NCI-H2227 treated with DMSO at 0.1 percent for 48 hours (cell line): ENCODE data around the gene TMIGD2.
"Not testable (repeated sequence)": the region's sequence is repeated elsewhere in the genome, so short reads cannot be mapped to it uniquely, and the experiment has no call there.

Experiments
- DNase-seq: peaks from one replicate; lab custom pipeline; 2025; lab: John Stamatoyannopoulos, UW

The TMIGD2 gene, protein sequence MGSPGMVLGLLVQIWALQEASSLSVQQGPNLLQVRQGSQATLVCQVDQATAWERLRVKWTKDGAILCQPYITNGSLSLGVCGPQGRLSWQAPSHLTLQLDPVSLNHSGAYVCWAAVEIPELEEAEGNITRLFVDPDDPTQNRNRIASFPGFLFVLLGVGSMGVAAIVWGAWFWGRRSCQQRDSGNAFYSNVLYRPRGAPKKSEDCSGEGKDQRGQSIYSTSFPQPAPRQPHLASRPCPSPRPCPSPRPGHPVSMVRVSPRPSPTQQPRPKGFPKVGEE

DNA sequence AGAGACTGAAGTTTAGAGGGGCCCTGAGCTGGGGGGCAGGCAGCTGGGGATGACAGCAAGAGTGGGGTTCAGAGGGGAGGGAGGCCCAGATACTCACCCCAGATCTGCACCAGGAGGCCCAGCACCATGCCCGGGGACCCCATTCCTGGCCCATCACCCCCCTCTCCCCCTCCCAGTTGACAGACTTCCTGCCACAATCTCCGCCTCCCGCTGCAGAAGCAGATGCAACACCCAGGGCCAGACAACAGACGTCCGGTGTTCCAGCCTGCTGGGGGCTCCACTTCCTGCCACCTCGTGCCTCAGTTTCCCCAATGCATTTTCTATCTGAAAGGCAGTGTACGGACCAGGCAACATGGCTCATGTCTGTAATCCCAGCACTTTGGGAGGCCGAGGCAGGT lies at the start of gene TMIGD2:
TSS of gene TMIGD2 (minus strand) at position 147 of the 398 bp plus-strand sequence. CDS start at position 143, 4 bp downstream.
- no peak for DNase-seq

DNA sequence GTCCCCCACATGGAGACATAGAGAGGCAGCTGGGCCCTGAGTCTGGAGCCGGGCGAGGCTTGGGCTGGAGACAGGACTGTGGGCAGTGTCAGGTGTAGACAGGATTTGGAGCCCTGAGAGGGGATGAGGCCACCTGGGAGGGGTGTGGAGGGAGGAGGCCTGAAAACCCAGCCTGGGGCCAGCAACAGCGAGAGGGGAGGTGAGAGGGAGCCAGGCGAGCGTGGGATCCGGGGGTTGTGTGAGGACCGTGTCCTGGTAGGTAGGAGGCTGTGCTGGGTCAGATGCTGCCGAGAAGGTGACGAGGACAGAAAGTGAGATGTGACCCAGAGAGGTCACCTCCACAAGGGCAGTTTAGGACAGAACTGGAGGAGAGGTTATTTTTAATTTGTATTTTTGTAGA lies 48.5 kb upstream of the TMIGD2 start:
- DNase-seq, result no peak

DNA sequence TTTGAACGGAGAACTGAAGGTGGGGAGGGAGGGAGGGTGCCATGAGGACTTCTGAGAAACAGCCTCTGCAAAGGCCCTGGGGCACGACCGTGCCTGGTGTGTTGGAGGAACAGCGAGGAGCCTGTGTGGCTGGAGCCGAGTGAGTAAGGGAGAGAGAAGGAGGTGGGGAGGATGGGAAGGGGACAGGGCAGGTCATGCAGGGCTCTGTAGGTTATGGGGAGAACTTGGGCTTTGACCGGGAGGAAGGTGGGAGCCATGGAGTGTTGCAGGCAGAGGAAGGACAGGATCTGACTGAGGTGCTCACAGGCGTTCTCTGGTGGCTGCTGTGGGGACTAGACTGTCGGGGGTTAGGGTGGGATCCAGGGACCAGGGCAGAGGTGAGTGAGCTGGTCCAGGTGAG lies 47.9 kb upstream of the TMIGD2 start:
- no peak for DNase-seq

DNA sequence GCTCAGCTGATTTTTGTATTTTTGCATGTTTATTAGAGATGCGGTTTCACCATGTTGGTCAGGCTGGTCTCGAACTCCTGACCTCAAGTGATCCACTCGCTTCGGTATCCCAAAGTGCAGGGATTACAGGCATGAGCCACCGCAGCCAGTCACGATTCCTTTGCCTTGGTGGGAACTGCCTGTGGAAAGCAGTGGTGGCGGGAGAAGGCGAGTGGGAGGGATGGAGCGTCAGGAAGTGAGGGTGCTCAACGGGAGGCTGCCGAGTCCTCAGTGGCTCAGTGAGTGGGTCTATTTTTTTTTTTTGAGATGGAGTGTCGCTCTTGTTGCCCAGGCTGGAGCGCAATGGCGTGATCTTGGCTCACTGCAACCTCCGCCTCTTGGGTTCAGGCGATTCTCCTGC lies 47.0 kb upstream of the TMIGD2 start:
- DNase-seq, result not testable (repeated sequence)

DNA sequence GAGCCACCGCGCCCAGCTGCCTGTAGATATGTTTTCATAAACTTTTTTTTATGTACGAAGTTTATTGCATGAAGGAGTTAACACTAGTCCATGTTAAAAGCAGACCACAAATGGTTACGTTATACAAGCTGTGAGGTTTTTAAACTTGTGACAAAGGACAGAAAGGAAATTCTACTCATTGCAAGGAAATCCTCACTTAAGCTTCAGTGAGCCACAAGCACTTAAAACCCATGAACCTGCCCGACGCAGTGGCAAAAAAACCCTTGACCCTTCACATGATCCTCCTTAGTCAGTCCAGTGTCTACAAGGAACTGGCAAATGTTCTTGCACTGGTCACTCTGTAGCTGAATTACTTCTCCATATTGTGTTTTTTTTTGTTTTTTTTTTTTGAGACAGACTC lies 45.3 kb upstream of the TMIGD2 start:
- no peak for DNase-seq

DNA sequence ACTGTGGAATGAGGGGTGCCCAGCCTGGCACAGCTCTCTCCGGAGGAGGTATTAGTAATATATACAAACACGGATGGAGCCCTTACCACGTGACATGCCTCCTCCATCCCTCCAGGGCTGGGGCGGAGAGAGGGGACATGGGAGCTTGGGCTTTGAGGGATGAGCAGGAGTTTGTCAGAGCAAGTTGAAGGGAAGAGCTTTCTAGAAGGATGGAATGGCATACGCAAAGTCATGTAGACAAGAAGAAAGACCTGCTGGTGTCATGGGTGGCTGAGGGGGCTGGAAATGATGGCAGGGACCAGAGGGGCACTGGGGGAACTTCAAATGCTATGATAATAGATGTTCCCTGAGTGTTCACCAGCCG lies 43.8 kb upstream of the TMIGD2 start:
- DNase-seq, result no peak

DNA sequence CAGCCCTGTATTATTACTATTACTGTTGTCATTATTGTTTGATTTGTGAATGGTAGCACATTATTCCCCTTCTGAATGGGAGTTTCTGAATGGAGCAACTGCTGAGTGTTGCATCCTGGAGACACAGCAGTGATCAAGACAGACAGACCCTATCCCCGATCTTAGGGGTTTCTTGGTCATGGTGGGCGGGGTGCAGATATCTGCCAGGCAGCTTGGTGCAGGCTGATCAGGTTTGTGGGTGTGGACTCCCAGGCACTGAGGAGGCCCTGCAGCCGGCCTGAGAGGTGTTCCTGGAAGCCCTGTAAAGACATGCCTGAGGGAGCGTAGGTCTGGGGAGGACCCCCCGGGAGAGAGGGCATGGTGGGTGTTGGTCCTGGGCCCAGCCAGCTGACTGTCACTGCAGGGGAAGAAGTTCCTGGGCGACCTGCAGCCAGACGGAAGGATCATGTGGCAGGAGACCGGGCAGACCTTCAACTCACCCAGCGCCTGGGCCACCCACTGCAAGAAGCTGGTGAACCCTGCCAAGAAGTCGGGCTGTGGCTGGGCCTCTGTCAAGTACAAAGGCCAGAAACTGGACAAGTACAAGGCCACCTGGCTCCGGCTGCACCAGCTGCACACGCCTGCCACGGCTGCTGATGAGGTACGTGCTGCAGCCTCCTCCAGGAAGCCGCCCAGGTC lies 43.3 kb upstream of the TMIGD2 start:
- DNase-seq, result no peak

DNA sequence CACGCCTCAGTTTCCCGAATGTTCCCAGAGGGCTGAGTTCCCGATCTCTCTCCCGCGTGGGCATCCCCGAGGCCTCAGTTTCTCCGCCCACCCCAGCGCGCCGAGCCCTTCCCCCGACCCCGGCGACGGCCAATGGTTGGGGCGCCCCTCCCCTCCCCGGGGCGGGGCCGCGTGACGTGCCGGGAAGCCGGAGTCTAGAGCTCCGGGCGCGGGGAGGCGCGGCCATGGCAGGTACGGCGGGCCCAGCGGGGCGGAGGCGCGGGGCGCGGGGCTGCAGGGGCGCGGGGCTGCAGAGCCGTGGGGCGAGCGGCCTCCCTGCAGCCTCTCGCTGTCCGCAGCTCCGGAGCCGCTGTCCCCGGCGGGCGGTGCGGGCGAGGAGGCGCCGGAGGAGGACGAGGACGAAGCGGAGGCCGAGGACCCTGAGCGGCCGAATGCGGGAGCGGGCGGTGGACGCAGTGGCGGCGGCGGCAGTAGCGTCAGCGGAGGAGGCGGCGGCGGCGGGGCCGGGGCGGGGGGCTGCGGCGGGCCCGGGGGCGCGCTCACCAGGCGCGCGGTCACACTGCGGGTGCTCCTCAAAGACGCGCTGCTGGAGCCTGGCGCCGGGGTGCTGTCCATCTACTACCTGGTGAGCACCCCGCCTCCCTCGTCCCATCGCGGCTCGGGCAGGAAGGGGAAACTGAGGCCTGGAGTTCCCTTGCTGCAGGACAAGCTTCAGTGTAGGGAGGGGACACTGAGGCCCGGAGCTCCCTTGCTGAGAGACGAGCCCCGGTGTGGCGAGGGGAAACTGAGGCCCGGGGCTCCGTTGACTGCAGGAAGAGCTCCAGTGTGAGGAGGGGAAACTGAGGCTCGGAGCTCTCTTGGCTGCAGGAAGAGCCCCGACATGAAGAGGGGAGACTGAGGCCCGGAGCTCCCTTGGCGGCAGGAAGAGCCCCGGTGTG lies 41.5 kb upstream of the TMIGD2 start, which contains the start of gene MPND:
TSS of gene MPND (plus strand) at position 193 of the 938 bp plus-strand sequence. CDS start at position 225, 32 bp downstream.
- peak; percentile 53 for DNase-seq

DNA sequence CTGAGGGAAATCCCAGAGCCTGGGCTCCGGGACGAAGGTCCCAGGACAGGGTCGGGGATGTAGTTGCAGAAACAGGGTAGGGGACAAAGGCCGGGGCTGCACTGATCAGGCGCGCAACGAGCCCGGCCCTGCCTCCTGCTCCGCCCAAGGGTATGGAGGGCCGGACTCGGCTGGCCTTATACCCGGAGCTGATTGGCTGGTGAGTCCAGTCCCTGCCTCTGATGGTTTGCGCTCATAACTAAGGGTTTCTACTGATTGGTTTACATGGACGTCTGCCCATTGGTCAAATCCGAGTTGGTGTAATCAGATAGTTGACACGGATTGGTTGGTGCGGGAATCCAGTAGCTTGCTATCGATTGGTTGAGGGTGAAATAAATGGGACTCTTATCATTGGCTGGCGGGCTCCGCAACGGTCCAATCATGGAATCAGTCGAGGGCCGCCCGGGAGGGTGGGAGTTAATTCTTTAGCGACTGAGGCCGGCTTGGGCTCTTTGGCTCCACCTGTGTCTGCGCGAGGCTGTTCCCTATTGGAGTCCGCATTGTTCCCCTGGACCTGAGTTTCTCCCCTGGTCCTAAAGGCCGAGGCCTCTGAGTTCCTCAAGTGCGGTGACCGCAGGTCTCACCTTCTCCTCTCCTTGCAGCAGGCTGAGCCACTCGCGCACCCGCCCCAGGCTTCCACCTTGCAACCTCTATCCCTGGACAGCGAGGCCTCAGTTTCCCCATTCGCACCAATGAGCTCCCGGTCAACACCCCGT lies 40.6 kb upstream of the TMIGD2 start:
- peak; percentile 96 for DNase-seq

DNA sequence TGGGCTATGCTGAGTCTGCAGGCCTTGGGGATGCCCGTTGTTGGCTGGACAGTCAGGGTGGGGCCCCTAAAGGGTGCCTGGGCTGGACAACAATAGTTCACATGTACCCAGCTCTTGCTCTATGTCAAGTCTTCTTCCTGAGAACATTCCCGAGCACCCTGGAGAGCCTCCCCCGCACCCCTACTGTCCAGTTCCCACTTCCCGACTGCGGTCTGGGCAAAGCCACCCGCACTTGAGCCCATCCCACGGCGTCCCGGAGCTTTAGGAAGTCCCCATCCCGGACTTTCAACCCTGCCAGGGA lies 40.1 kb upstream of the TMIGD2 start:
- no peak for DNase-seq

DNA sequence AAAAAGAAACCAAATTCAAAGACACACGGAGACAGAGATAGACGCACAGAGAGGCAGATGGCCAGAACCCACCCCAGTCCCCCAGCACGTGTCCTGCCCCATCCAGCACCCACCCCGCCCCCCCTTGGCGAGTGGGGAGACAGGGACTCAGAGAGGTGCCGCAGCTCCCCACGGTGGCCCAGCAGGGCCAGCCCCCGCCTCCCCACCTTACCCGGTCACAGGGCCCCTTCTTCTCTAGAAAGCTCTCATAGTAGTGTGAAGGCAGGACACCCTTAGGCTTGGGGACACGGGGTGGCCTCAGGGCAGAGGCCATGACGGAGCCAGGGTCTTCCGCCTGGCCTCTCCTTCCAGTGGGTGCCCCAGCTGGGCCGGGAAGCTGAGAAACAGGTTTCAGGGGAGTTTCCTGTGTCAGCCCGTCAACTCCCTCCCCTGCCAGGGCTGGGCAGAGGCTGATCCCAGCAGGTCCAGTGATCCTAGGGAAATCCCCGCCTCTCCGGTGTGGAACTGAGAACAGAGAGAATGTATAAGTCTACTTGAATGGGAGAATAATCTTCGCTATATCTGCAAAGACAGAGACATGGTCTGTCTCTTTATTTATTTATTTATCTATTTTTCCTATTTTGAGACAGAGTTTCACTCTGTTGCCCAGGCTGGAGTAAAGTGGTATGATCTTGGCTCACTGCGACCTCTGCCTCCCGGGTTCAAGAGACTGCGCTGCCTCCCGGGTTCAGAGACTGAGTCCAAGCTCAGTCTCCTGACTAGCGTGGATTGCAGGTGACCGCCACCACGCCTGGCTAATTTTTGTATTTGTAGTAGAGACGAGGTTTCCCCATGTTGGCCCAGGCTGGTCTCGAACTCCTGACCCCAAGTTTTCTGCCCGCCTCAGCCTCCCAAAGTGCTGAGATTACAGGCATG lies 36.5 kb upstream of the TMIGD2 start, which contains the start of gene STAP2:
TSS of gene STAP2 (minus strand) at position 387 of the 915 bp plus-strand sequence. CDS start at position 313, 74 bp downstream.
- DNase-seq, result no peak

DNA sequence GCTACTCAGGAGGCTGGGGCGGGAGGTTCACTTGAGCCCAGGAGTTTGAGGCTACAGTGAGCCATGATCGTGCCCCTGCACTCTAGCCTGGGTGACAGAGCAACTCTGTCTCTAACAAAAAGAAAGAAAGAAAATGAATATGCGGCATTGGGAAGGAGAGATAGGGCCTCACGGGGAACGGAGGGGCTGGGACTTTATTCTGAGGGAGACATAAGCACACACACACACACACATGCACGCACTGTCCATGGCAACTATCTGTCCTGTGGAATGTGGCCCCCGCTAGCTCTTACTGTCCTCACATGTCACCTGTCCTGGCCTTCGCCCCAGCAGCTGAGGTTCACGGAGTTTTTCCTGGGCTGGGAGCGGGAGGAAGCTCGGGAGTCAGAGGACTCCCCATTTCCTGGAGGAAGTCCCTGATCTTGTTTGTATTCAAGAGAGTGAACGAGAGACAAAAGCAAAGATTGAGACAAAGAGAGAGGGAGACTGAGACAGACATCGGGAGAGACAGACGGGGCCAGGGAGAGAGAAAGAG lies 35.8 kb upstream of the TMIGD2 start:
- DNase-seq, result no peak

DNA sequence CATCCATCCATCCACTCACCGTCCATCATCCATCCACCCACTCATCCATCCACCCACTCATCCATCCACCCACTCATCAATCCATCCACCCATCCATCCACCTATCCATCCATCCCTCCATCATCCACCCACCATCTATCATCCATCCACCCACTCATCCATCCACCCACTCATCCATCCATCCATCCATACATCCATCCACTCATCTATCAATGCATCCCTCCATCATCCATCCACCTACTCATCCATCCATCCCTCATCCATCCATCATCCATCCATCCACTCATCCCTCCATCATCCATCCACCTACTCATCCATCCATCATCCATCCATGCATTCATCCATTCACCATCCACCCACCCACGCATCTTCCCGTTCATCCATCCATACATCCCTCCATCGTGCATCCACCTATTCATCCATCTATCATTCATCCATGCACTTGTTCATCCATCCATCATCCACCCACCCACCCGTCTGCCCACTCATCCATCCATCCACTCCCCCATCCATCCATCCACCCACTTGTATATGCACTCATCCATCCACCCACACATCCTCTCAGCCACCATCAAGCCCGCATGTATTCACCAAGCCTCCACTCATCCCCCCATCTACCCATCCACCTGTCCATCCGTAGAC lies 32.9 kb upstream of the TMIGD2 start:
- DNase-seq, result no peak

DNA sequence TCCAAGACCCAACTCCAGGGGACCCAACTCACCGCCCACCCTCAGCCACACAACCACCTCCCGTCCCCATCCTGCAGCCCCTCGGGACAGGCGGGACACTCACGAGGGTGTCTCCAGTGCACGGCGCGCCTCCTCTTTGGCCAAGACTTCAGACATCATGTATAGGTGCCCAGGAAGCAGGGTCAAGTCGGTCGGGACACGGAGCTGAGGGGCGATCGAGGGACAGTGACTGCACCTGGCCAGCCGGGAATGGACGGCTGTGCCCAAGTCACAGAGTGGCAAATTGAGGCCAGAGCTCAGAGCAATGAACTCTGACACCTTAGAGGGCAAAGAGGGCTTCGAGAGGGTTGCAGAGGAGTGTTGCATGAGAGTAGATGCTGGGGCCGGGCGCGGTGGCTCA lies 27.7 kb upstream of the TMIGD2 start:
- DNase-seq, result no peak

DNA sequence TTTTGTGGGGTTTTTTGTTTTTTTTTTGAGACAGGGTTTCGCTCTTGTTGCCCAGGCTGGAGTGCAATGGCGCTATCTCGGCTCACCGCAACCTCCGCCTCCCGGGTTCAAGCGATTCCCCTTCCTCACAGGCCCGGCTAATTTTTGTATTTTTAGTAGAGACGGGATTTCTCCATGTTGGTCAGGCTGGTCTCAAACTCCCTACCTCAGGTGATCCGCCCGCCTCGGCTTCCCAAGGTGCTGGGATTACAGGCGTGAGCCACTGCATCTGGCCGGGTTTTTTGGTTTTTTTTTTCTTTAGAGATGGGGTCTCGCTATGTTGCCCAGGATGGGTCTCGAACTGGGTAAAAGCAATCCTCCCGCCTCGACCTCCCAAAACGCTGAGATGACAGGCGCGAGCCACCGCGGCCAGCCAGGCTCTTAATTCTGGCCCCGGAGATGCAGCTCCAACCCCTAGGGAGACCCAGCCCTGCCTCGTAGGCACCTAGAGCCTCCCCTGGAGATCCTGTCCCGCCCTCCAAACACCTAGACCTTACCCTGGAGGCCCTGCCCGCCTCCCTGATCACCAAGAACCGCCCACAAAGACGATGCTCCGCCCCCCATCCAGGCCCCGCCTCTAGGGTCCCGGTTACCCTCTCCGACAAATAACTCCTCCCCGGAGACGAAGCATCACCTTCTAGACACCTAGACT lies 26.9 kb upstream of the TMIGD2 start:
- DNase-seq, result not testable (repeated sequence)

DNA sequence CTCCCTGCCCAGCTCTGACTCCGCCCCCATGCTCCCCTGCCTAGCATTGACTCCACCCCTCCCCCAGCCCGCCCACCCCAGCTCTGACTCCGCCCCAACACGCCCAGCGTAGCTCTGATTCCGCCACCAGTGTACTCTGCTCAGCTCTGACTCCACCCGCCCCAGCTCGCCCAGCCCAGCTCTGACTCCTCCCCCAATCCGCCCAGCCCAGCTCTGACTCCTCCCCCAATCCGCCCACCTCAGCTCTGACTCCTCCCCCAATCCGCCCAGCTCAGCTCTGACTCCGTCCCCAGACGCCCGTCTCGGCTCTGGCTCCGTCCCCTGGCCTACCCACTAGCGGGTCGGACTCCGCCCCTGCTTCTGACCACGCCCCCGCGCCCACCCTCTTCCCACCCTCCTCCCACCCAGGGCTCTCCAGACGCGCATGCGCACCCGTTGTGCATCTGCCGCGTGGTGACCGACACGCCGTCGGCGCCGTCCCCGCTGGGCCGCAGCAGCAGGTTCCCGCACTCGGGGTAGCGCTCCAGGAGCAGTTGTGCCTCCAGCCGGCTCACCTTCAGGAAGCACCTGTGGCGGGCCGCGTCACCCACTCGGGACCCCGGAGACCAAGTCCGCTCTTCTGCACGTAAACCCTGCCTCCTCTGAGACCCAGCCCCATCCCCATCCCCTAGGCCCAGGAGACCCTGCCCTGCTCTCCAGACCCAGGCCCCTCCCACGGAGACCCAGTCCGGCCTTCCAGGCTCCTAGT lies 26.2 kb upstream of the TMIGD2 start:
- peak; percentile 99 for DNase-seq

DNA sequence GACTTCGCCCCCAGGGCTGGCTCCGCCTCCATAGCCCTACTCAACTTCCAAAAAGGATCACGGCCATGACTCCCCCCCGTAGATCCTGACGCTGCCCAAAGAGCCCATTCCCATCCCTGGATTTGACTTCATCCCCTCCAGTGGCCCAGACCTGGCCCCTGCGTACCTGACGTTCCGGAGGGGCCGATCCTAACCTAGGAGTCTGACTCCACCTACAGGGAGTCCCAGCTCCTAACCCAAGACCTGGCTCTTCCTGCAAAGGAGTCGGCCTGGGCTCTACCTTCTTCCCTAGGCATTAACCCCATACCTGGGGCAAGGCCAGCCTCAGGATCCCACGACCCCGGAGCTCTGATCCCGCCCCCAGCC lies 25.7 kb upstream of the TMIGD2 start:
- DNase-seq, result no peak

DNA sequence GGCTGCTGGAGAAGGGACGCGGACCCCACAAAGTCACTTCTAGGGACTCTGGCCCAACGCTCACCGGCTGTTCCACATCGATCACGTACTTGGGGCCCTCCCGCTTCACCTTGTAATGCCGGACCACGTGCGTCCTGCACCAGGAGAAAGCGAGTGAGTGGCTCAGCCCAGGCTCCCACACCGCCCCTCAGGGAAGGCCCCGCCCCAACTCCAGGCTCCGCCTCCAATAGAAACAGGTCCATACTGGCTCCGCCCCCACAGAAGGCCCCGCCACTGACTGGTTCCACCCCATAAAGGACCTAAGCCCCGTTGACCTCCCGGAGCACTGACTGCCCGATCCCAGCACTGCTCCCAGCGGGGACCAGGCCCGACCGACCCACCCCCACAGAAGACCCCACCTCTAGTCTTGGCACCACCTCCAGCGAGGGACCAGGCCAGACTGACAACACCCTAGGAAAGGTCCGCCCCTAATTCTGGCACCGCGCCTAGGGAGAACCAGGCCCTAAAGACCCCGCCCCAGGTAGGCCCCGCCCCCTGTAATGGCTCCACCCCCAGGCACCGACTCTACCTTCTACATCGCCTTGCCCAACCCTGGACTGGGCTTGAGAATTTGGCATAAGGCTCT lies 25.2 kb upstream of the TMIGD2 start:
- DNase-seq, result peak; percentile 54
